Measurements from ENCODE around the gene NUCB2.

NUCB2 gene

DNA sequence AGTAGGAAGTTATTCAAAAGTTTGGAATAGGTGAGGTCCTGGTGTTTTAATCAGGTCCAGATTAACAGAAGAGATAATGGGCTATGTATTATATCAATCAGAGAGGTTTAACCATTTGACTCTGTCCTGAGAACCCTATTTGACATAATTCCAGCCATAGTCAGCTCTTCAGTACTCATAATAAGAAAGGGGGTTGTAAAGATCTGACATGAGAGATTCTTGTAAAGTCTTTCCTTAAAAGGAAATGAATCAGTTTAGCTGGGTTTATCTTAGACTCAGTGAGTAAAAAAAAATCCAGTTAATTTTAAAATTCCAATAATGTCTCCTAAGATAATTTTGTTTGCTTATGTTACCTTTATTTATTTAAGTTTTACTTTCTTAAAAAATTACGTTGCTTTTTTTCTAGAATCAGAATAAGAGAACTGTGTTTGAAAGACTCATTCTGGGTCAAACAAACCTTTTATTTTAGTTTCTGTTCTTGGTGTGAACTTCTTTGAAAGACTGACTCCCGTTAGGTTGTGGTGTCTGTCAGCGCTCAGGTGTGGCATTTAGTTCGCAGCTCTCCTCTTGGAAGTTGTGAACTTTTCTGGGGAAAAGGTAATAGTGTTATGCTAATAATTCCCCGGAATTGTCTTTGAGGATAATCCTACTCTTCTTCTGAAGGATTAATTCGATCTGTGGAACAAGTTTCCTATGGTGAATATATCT, 20.5 kb downstream of the NUCB2 start:
- Histone ChIP-seq H3K9ac (ENCODE audit: low read depth, low read length) (no peak overlapping the region), H3K4me1 (ENCODE audit: control insufficient read depth, insufficient read depth, low read length) (no peaks in the 10 kb centered on the region), H3K4me3 (ENCODE audit: low read depth, low read length) (no peak overlapping the region), H3K27me3 (ENCODE audit: control insufficient read depth, insufficient read depth, low read length) (no peaks in the 10 kb centered on the region), H3K36me3 (ENCODE audit: control insufficient read depth, insufficient read depth, low read length) (no peaks in the 10 kb centered on the region), H3K9me3 (ENCODE audit: control insufficient read depth, insufficient read depth, low read length) (no peaks in the 10 kb centered on the region)

DNA sequence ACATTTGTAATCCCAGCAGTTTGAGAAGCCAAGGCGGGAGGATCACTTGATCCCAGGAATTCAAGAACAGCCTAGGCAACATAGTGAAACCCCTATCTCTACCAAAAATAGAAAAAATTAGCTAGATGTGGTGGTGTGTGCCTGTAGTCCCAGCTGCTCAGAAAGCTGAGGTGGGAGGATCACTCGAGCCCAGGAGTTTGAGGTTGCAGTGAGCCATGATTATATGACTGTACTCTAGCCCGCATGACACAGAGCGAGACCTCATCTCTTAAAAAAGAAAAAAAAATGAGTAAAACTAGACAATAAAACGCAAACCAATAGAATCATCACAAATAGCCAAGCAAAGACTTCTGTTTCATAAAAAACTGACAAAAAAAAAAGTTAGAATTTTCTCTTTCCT, 21.8 kb downstream of the NUCB2 start:
- Histone ChIP-seq H3K4me3 (ENCODE audit: low read depth, low read length) (no peak overlapping the region), H3K36me3 (ENCODE audit: control insufficient read depth, insufficient read depth, low read length) (no peaks in the 10 kb centered on the region), H3K27me3 (ENCODE audit: control insufficient read depth, insufficient read depth, low read length) (no peaks in the 10 kb centered on the region), H3K9me3 (ENCODE audit: control insufficient read depth, insufficient read depth, low read length) (no peaks in the 10 kb centered on the region), H3K9ac (ENCODE audit: low read depth, low read length) (no peak overlapping the region), H3K4me1 (ENCODE audit: control insufficient read depth, insufficient read depth, low read length) (no peaks in the 10 kb centered on the region)

DNA sequence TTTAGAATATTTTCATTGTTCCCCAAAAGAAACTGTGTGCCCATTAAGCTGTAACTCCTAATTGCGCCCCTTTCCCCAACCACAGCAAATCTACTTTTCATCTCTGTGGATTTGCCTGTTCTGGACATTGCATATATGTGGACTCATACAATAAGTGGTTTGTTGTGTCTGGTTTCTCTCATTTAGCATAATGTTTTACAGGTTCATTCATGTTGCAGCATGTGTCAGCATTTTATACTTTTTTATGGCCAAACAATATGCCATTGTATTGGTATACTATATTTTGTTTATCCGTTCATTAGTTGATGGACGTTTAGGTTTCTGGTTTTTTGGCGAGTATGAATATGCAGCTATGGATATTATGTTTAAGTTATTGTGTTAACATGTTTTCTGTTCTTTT, 23.8 kb downstream of the NUCB2 start:
- H3K27me3 ChIP-seq (ENCODE audit: control insufficient read depth, insufficient read depth, low read length): no peaks in the 10 kb centered on the region
- H3K36me3 ChIP-seq (ENCODE audit: control insufficient read depth, insufficient read depth, low read length): no peaks in the 10 kb centered on the region
- H3K9ac ChIP-seq (ENCODE audit: low read depth, low read length): no peak overlapping the region
- no peak overlapping the region for H3K4me3 ChIP-seq (ENCODE audit: low read depth, low read length)
- H3K4me1 ChIP-seq (ENCODE audit: control insufficient read depth, insufficient read depth, low read length): no peaks in the 10 kb centered on the region
- H3K9me3 ChIP-seq (ENCODE audit: control insufficient read depth, insufficient read depth, low read length): no peaks in the 10 kb centered on the region

- H3K9me3 ChIP-seq (ENCODE audit: control insufficient read depth, insufficient read depth, low read length): no peaks in the 10 kb centered on the region
- no peaks in the 10 kb centered on the region for H3K4me1 ChIP-seq (ENCODE audit: control insufficient read depth, insufficient read depth, low read length)
- no peaks in the 10 kb centered on the region for H3K27me3 ChIP-seq (ENCODE audit: control insufficient read depth, insufficient read depth, low read length)
- no peak overlapping the region for H3K4me3 ChIP-seq (ENCODE audit: low read depth, low read length)
- no peak overlapping the region for H3K9ac ChIP-seq (ENCODE audit: low read depth, low read length)
- H3K36me3 ChIP-seq (ENCODE audit: control insufficient read depth, insufficient read depth, low read length): no peaks in the 10 kb centered on the region
Observed at GRCh38 chr11:17313349-17314231, 37.1 kb downstream of the NUCB2 start.

- Histone ChIP-seq H3K36me3 (ENCODE audit: control insufficient read depth, insufficient read depth, low read length) (no peaks in the 10 kb centered on the region), H3K27me3 (ENCODE audit: control insufficient read depth, insufficient read depth, low read length) (no peaks in the 10 kb centered on the region), H3K9me3 (ENCODE audit: control insufficient read depth, insufficient read depth, low read length) (no peaks in the 10 kb centered on the region), H3K4me3 (ENCODE audit: low read depth, low read length) (no peak overlapping the region), H3K4me1 (ENCODE audit: control insufficient read depth, insufficient read depth, low read length) (no peaks in the 10 kb centered on the region), H3K9ac (ENCODE audit: low read depth, low read length) (no peak overlapping the region)
Observed at GRCh38 chr11:17314232-17314547, 37.7 kb downstream of the NUCB2 start.

DNA sequence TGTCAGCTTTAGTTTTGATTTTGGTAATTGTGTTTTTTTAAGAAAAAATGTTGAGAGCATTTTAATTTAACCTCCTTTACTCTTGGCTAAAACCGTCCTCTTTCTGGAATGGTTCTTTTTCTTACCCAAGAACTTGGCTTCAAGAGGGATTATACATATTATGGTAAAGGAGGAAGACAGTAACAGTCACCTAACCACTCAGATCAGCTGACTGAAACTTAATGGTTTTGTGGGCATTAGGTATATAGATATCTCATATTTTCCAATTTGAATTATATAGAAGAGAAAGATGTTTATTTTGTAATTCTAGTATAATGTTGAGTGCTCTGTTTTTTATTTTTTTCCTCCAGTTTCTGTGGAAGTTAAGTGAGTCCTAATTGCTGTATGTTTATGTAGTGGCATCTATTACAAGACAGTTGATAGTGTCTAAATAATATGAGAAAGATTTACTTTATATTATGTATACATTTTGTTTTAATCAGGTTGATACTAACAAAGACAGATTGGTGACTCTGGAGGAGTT, 38.4 kb downstream of the NUCB2 start:
- no peak overlapping the region for H3K4me3 ChIP-seq (ENCODE audit: low read depth, low read length)
- H3K4me1 ChIP-seq (ENCODE audit: control insufficient read depth, insufficient read depth, low read length): no peaks in the 10 kb centered on the region
- H3K9ac ChIP-seq (ENCODE audit: low read depth, low read length): no peak overlapping the region
- no peaks in the 10 kb centered on the region for H3K9me3 ChIP-seq (ENCODE audit: control insufficient read depth, insufficient read depth, low read length)
- no peaks in the 10 kb centered on the region for H3K36me3 ChIP-seq (ENCODE audit: control insufficient read depth, insufficient read depth, low read length)
- no peaks in the 10 kb centered on the region for H3K27me3 ChIP-seq (ENCODE audit: control insufficient read depth, insufficient read depth, low read length)

DNA sequence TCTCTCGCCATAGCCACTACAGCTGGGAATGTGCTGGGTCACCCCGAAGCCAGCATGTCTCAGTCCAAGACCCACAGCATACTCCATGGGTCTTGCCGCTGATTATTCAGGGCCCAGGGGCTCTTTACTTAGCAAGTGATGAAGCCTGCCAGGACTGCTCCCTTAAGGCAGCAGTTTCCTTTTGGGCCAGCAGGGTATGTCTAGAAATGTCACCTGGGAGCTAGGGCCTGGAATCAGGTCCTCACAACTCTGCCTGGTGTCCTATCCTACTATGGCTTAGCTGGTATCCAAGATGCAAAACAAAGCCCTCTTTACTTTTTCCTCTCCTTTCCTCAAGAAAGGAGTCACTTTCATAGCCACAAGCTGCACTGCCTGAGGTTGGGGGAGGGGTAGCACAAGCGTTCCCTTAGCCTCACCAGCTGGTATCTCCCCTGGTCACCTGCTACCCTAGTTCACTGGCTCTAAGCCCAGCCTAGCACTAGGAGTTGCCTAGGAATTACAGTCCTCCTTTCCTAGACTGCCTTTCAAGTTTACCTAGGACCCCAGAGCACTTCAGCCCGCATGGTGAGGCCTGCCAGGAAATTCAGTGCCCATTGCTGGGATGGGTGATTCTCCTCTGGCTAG, 52.4 kb downstream of the NUCB2 start:
- no peaks in the 10 kb centered on the region for H3K36me3 ChIP-seq (ENCODE audit: control insufficient read depth, insufficient read depth, low read length)

DNA sequence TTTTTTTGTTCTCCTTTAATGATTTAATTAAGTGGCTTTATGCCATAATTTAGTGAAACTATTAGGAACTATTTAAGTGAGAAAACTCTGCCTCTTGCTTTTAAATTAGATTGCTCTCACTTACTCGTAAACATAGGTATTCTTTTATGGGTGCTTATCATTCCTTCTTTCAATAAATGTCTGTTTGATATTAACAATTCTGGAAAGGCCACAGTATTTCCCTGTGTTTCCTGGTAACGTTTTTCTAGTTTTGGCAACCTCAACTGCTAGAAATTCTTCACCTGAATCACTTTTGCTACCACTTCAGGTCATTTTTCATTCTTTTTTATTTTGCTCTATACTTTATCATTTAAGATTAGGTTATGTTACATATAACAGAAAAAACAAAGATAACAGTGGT, 55.1 kb downstream of the NUCB2 start:
- H3K27me3 ChIP-seq (ENCODE audit: control insufficient read depth, insufficient read depth, low read length): no peaks in the 10 kb centered on the region
- H3K36me3 ChIP-seq (ENCODE audit: control insufficient read depth, insufficient read depth, low read length): no peaks in the 10 kb centered on the region
- peaks cover 4% of the 10 kb centered on the region for H3K4me1 ChIP-seq (ENCODE audit: control insufficient read depth, insufficient read depth, low read length)
- H3K4me3 ChIP-seq (ENCODE audit: low read depth, low read length): no peak overlapping the region
- no peak overlapping the region for H3K9ac ChIP-seq (ENCODE audit: low read depth, low read length)
- H3K9me3 ChIP-seq (ENCODE audit: control insufficient read depth, insufficient read depth, low read length): no peaks in the 10 kb centered on the region

More for the DNA sequence above, 52.4 kb downstream of the NUCB2 start:
- no peak overlapping the region for H3K4me3 ChIP-seq (ENCODE audit: low read depth, low read length)
- H3K27me3 ChIP-seq (ENCODE audit: control insufficient read depth, insufficient read depth, low read length): no peaks in the 10 kb centered on the region
- no peak overlapping the region for H3K9ac ChIP-seq (ENCODE audit: low read depth, low read length)
- H3K4me1 ChIP-seq (ENCODE audit: control insufficient read depth, insufficient read depth, low read length): peaks cover 4% of the 10 kb centered on the region
- H3K9me3 ChIP-seq (ENCODE audit: control insufficient read depth, insufficient read depth, low read length): no peaks in the 10 kb centered on the region

DNA sequence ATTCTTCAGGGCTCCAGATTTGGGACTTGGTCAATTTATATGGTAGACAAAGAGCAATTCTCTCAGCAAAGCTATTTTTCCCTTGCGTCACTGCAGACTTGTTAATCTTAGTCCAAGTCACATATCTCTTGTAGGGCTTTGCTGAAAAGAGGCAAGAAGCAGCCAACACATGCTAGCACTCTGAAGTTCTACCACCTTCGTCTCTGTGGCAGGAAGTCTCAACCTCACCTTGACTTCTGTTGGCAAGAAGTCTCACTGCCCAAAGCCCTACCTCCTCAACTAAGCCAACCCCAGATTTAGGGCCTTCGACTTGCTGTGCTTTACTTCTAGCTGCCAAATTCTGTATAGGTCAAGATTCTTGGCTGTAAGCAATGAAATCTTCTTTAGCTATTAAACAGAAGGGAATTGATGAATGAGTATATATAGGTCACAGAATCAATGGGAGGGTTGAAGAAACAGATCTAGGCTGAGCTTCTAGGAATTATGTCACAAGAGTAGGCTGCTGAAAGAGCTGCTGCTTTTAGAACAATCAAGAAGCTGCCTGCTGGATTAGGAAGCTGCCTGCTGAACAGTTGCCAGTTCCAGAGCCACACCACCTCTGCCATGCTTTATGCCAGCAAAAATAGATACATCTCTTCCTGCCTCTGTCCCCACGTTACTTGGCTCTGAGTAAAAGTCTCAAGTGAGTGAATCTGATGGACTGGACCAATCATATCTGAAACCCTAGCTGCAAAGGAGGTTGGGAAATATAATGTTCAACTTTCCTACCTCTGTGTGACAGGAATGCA, 57.5 kb downstream of the NUCB2 start:
- H3K4me3 ChIP-seq (ENCODE audit: low read depth, low read length): no peak overlapping the region
- no peaks in the 10 kb centered on the region for H3K27me3 ChIP-seq (ENCODE audit: control insufficient read depth, insufficient read depth, low read length)
- H3K9me3 ChIP-seq (ENCODE audit: control insufficient read depth, insufficient read depth, low read length): no peaks in the 10 kb centered on the region
- H3K36me3 ChIP-seq (ENCODE audit: control insufficient read depth, insufficient read depth, low read length): no peaks in the 10 kb centered on the region
- no peak overlapping the region for H3K9ac ChIP-seq (ENCODE audit: low read depth, low read length)
- peaks cover 3% of the 10 kb centered on the region for H3K4me1 ChIP-seq (ENCODE audit: control insufficient read depth, insufficient read depth, low read length)

GRCh38 chr11:17343257-17343656, 66.7 kb downstream of the NUCB2 start:
- Histone ChIP-seq H3K27me3 (ENCODE audit: control insufficient read depth, insufficient read depth, low read length) (no peaks in the 10 kb centered on the region), H3K9ac (ENCODE audit: low read depth, low read length) (no peak overlapping the region), H3K9me3 (ENCODE audit: control insufficient read depth, insufficient read depth, low read length) (no peaks in the 10 kb centered on the region), H3K4me3 (ENCODE audit: low read depth, low read length) (no peak overlapping the region), H3K4me1 (ENCODE audit: control insufficient read depth, insufficient read depth, low read length) (no peaks in the 10 kb centered on the region), H3K36me3 (ENCODE audit: control insufficient read depth, insufficient read depth, low read length) (no peaks in the 10 kb centered on the region)

DNA sequence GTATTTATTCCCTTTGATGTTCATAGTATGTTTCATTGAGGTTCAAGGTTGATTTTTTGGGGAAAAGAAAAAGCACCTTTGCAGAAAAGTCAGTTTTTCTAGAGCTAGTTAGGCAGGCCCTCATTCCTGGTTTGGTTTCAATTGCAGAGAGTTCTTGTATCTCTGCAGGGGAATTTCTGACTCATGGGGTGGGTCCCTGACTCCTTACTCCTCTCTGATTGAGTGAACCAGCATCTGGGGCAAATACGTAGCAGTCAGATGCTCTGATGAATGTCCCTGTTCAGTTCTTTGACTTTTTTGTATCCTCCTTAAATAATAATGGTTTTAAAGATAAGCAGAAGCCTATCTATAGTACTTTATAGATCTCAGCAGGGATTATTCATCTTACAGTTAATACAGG, 67.4 kb downstream of the NUCB2 start:
- Histone ChIP-seq H3K27me3 (ENCODE audit: control insufficient read depth, insufficient read depth, low read length) (peaks cover 3% of the 10 kb centered on the region), H3K9ac (ENCODE audit: low read depth, low read length) (no peak overlapping the region), H3K36me3 (ENCODE audit: control insufficient read depth, insufficient read depth, low read length) (no peaks in the 10 kb centered on the region), H3K4me3 (ENCODE audit: low read depth, low read length) (no peak overlapping the region), H3K4me1 (ENCODE audit: control insufficient read depth, insufficient read depth, low read length) (no peaks in the 10 kb centered on the region), H3K9me3 (ENCODE audit: control insufficient read depth, insufficient read depth, low read length) (no peaks in the 10 kb centered on the region)
